C4-2B (cell line): ENCODE results near the gene DAPK1.

Source experiments
- ZFX ChIP-seq: fragments of 450-650 bp; IDR thresholded peaks from 2 replicates; pipeline ENCODE4 v1.6.1; 2017
- TF ChIP-seq, protein P1 (sequence below): fragments of 450-650 bp; conservative IDR thresholded peaks from 2 replicates; pipeline ENCODE4 v1.5.1; 2017; ENCODE audit warnings: mild to moderate bottlenecking

DNA sequence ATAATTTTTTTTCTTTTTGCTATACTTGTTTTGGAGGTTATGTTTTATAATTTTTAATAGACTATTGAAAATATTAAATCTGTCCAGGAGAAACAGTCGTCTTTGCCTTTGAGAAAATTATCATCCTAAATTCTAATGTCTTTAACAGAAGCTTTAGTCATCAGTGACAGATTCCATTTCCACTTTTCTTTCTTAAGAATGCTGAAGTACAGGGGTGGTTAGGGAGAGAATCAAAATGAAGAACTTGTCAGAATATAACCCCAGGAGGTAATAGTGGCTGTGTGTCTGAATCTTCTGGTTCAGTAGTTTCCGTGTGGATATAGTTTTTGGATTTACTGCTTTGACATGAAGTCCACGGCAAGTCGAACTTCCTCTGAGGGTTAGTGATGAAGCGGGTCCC is 111.8 kb downstream of the DAPK1 start:
- TF ChIP-seq, protein P1, sequence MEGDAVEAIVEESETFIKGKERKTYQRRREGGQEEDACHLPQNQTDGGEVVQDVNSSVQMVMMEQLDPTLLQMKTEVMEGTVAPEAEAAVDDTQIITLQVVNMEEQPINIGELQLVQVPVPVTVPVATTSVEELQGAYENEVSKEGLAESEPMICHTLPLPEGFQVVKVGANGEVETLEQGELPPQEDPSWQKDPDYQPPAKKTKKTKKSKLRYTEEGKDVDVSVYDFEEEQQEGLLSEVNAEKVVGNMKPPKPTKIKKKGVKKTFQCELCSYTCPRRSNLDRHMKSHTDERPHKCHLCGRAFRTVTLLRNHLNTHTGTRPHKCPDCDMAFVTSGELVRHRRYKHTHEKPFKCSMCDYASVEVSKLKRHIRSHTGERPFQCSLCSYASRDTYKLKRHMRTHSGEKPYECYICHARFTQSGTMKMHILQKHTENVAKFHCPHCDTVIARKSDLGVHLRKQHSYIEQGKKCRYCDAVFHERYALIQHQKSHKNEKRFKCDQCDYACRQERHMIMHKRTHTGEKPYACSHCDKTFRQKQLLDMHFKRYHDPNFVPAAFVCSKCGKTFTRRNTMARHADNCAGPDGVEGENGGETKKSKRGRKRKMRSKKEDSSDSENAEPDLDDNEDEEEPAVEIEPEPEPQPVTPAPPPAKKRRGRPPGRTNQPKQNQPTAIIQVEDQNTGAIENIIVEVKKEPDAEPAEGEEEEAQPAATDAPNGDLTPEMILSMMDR, result no peak
- no peak for TF ChIP-seq ZFX
